GM10248 (cell line): ENCODE measurements around the gene GART.

ENCODE experiments used
- CTCF ChIA-PET: fragments of 300-600 bp; sonication (Branson Sonifier 250); formaldehyde crosslinking; extraction: SDS; loops from one replicate; lab custom pipeline; 2021; ENCODE audit warnings: antibody characterized with exemption; lab: Yijun Ruan, JAX
- POLR2A ChIA-PET: fragments of 350-650 bp; sonication (Branson Sonifier 250); formaldehyde crosslinking; extraction: SDS; loops from one replicate; lab custom pipeline; 2020; ENCODE audit warnings: antibody characterized with exemption; lab: Yijun Ruan, JAX
- DNase-seq: peaks from one replicate; pipeline ENCODE4 v3.0.0; 2012; ENCODE audit errors: extremely low spot score
- TF ChIP-seq, protein P1 (sequence below): IDR thresholded peaks from 2 replicates; pipeline ENCODE4 v1.5.1; 2012; ENCODE audit warnings: mild to moderate bottlenecking, low read depth; ENCODE audit errors: extremely low read depth, missing control alignments, control extremely low read depth

The GART gene

DNA sequence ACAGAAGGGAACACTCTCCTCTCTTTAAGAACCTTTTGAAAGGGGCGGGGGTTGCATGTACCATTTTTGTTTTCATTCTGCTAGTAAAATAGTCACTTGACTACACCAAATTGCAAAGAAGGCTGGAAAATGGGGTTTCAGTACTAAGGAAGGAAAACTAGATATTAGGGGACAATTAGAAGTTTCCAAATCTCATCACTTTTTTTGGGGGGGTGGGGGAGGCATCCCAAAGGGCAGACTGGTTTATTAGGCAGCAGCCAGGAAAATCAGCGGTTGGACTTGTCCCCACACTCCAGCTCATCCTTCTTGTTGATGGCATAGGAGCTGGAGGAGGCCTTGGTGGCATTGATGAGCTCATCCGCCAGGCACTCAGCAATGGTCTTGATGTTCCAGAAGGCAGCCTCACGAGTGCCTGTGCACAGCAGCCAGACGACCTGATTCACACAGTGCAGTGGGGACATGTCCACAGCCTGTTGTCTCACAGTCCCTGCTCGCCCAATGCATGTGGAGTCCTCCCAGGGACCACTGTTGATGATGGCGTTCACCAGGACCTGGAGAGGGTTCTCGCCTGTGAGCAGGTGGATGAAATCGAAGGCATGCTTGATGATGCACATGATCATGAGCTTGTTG, 60.5 kb downstream of the GART start:
- TF ChIP-seq, protein P1, sequence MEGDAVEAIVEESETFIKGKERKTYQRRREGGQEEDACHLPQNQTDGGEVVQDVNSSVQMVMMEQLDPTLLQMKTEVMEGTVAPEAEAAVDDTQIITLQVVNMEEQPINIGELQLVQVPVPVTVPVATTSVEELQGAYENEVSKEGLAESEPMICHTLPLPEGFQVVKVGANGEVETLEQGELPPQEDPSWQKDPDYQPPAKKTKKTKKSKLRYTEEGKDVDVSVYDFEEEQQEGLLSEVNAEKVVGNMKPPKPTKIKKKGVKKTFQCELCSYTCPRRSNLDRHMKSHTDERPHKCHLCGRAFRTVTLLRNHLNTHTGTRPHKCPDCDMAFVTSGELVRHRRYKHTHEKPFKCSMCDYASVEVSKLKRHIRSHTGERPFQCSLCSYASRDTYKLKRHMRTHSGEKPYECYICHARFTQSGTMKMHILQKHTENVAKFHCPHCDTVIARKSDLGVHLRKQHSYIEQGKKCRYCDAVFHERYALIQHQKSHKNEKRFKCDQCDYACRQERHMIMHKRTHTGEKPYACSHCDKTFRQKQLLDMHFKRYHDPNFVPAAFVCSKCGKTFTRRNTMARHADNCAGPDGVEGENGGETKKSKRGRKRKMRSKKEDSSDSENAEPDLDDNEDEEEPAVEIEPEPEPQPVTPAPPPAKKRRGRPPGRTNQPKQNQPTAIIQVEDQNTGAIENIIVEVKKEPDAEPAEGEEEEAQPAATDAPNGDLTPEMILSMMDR: no peak
- DNase-seq: no peak
- ChIA-PET POLR2A (interaction anchor here (0.6 to 0.9 kb wide), 2 partner anchors 10 to 157 kb away, joined by 3 to 5 read pairs; partner anchors contain the start of genes DNAJC28 and IFNAR1), CTCF (interaction anchor here (0.9 to 2.3 kb wide), 4 partner anchors 9 to 36 kb away, joined by 3 to 30 read pairs (median 6); partner anchors contain the start of gene DNAJC28)

DNA sequence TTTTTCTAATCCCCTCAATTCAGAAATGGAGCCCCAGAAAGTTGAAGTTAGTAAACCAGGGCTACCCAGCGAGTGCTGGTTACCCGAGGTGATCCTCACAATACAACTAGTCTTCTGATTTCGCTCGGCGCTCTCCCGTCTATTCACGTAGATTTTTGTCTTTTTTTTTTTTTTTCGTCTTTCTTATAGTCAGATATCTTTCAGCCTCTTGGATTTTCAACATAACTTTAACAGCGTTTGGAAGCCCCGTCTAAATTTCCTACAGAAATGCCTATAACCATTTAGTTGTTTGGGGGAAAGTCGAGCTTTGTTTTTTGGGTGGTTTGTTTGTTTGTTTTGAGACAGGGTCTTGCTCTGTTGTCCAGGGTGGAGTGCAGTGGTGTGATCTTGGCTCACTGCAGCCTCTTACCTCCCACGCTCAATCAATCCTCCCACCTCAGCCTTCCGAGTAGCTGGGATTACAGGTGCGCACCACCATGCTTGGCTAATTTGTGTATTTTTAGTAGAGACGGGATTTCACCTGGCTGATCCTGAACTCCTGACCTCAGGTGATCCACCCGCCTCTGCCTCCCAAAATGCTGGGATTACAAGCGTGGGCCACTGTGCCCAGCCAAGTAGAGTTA, 61.3 kb downstream of the GART start:
- no peak for DNase-seq
- ChIA-PET POLR2A (interaction anchor here (0.6 to 1.5 kb wide), 7 partner anchors 11 to 769 kb away, joined by 3 to 21 read pairs (median 3); partner anchors contain the start of genes DNAJC28, DONSON and IFNAR1), CTCF (interaction anchor here (1.0 to 2.6 kb wide), 12 partner anchors 10 to 282 kb away, joined by 3 to 30 read pairs (median 4); partner anchors contain the start of gene DNAJC28)
- TF ChIP-seq, protein P1: no peak

DNA sequence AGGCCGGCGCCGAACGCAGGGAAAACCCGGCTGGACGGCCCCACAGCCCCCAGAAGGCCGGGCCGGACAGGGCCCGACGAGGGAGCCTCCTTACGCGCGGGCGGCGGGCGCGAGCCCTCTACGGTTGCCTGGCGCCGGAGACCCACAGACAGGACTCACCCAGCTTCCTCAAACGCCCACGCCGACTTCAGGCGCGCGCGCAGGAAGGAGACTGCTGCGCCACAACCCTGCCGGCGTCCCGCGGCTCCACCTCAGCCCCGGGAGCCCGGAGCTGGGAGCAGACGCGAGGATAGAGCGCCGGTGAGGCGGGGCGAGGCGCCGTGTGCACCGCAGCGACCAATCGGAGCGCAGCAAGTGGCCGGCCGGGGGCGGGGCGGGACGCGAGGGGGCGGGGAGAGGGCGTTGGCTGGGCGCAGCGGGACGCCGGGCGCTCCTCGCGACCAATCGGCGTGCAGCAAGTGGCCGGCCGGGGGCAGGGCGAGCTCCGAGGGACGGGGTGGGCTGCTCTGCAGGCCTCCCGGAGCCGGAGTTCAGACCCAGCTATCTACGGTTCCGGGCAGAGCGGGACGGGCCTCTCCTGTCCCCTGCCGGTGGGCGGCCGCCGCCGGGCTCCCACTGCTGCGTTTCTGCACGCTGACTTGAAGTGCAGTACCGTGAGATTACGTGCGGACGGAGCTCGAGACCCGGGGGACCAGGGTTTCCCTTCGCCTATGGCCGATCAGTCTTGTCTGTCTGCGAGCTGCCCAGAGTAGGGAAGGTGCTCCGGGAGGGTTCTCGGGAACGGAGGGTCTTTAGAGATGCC, 62.0 kb downstream of the GART start, which contains the start of gene TMEM50B:
TMEM50B (minus strand) TSS at position 296 of the 802 bp plus-strand sequence. CDS start 11,089 bp downstream, outside the sequence.
- CTCF ChIA-PET: interaction anchor here (1.0 to 2.6 kb wide), 13 partner anchors 10 to 282 kb away, joined by 3 to 30 read pairs (median 4); partner anchors contain the start of gene DNAJC28
- TF ChIP-seq, protein P1: peak; percentile 25
- peak; percentile 98 for DNase-seq
- POLR2A ChIA-PET: interaction anchor here (0.6 to 1.5 kb wide), 10 partner anchors 11 to 768 kb away, joined by 3 to 21 read pairs (median 4); partner anchors contain the start of genes DNAJC28, DONSON and IFNAR1

DNA sequence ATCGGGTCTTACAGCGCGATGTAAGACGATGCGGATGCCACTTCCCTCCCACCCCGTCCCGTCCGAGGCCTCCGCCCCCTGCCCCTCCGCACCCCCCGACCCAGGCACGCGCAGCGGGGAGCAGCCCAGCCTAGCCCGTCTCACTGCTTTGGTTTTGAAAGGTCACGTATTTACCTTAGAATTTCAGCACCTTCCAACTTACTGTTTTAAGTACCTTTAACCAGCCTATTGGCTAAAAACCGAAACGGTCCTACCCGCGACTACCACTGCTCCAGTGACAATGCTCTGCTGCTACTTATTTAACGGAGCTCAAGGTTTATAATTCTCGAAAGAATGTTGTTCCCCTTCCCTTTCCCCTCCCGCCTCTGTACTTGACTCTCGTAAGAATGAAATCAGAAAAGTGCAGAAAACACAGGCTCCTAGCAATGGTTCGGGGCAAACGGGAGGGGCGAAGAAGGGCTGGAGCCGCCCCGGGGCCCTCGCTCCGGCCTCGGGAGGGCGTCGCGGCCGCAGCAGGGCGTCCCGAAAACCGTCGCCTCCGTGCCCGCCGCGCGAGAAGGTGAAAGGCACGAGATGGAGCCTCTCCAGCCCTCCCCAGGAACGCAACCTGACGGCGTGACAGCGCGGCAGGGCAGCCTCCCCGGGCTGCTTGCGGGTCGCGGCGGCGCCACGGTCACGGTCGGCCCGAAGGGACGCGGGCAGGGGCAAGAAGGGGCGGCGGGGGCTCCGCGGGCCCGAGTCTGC, 62.8 kb downstream of the GART start:
- CTCF ChIA-PET: interaction anchor here (1.2 to 2.6 kb wide), 8 partner anchors 11 to 135 kb away, joined by 4 to 30 read pairs (median 6); partner anchors contain the start of gene DNAJC28
- DNase-seq: peak; percentile 65
- POLR2A ChIA-PET: interaction anchor here (0.6 to 1.5 kb wide), 5 partner anchors 11 to 154 kb away, joined by 3 to 21 read pairs (median 4); partner anchors contain the start of genes DNAJC28, DONSON and IFNAR1
- TF ChIP-seq, protein P1: no peak

DNA sequence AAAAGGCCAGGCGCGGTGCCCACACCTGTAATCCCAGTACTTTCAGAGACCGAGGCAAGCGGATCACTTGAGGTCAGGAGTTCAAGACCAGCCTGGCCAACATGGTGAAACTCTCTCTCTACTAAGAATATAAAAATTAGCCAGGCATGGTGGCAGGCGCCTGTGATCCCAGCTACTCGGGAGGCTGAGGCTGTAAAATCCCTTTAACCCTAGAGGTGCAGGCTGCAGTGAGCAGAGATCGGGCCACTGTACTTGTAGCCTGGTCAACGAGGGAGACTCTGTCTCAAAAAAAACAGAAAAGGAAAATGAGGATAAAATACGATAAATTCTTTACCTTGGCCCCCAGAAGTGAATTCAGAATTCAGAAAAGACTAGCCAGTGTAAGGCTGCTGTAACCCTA, 63.7 kb downstream of the GART start:
- TF ChIP-seq, protein P1: no peak
- ChIA-PET POLR2A (no interaction called here), CTCF (no interaction called here)
- no peak for DNase-seq
